GM23338 (cell line): ENCODE data around the gene ZNF12. TPM values are rescaled to one million over a fixed set of nuclear protein-coding genes. Genes with fewer than 3 reads are reported as not detected.

Source experiments
- ATAC-seq: fragments of 200-7000 bp; cut with Tn5 transposase; 3 replicates; pipeline ENCODE4 v1.9.1; 2020
- DNase-seq: peaks from one replicate; pipeline ENCODE4 v3.0.0-alpha.2; 2015; ENCODE audit warnings: low spot score
- H2AFZ ChIP-seq: fragments of 200-600 bp; sonication (generic); 2 replicates; pipeline ENCODE4 v1.8.0; 2016; ENCODE audit warnings: antibody characterized with exemption, mild to moderate bottlenecking, moderate library complexity
- H3F3A ChIP-seq: fragments of 200-600 bp; sonication (generic); replicated peaks from 2 replicates; pipeline ENCODE4 v1.8.0; 2017; ENCODE audit warnings: antibody characterized with exemption, mixed run types, low read depth
- H3K27ac ChIP-seq: fragments of 200-600 bp; sonication (generic); 2 replicates; pipeline ENCODE4 v1.6.1; 2016; ENCODE audit warnings: low read depth
- H3K27me3 ChIP-seq: fragments of 200-600 bp; sonication (generic); 2 replicates; pipeline ENCODE4 v1.8.0; 2016; ENCODE audit warnings: mild to moderate bottlenecking, mixed run types, moderate library complexity; ENCODE audit not compliant: insufficient read depth
- H3K36me3 ChIP-seq: fragments of 200-600 bp; sonication (generic); 2 replicates; pipeline ENCODE4 v1.8.0; 2016; ENCODE audit warnings: mild to moderate bottlenecking; ENCODE audit not compliant: insufficient read depth
- H3K4me1 ChIP-seq: fragments of 200-600 bp; sonication (generic); 2 replicates; pipeline ENCODE4 v1.8.0; 2016; ENCODE audit warnings: mild to moderate bottlenecking, moderate library complexity; ENCODE audit not compliant: insufficient read depth
- H3K4me2 ChIP-seq: fragments of 200-600 bp; sonication (generic); 2 replicates; pipeline ENCODE4 v1.7.1; 2017; ENCODE audit warnings: mixed run types
- H3K4me3 ChIP-seq: fragments of 200-600 bp; sonication (generic); 2 replicates; pipeline ENCODE4 v1.6.1; 2016; ENCODE audit warnings: mixed run types
- H3K79me2 ChIP-seq: fragments of 200-600 bp; sonication (generic); replicated peaks from 2 replicates; pipeline ENCODE4 v1.8.0; 2017; ENCODE audit warnings: mild to moderate bottlenecking; ENCODE audit not compliant: insufficient read depth
- H3K9me2 ChIP-seq: fragments of 200-600 bp; sonication (generic); 2 replicates; pipeline ENCODE4 v1.8.0; 2017; ENCODE audit not compliant: insufficient read depth
- H4K20me1 ChIP-seq: fragments of 200-600 bp; sonication (generic); replicated peaks from 2 replicates; pipeline ENCODE4 v1.8.0; 2017; ENCODE audit warnings: mild to moderate bottlenecking; ENCODE audit not compliant: insufficient read depth
- H3K27ac Mint-ChIP-seq: 2 replicates; pipeline ENCODE4 v1.8.0; 2020; ENCODE audit warnings: inconsistent platforms, mild to moderate bottlenecking, moderate library complexity, mixed read lengths
- H3K27me3 Mint-ChIP-seq: 3 replicates; pipeline ENCODE4 v1.8.0; 2022; ENCODE audit warnings: low read depth, mild to moderate bottlenecking, moderate library complexity, mixed read lengths, inconsistent platforms; ENCODE audit not compliant: insufficient read depth, poor library complexity
- H3K36me3 Mint-ChIP-seq: 3 replicates; pipeline ENCODE4 v1.8.0; 2021; ENCODE audit warnings: low read depth, mild to moderate bottlenecking, inconsistent platforms, moderate library complexity, mixed read lengths
- H3K4me1 Mint-ChIP-seq: 3 replicates; pipeline ENCODE4 v1.8.0; 2020; ENCODE audit warnings: mild to moderate bottlenecking, inconsistent platforms, mixed read lengths
- H3K4me3 Mint-ChIP-seq: 3 replicates; pipeline ENCODE4 v1.8.0; 2021; ENCODE audit warnings: moderate library complexity, mild to moderate bottlenecking, inconsistent platforms, mixed read lengths
- H3K9me3 Mint-ChIP-seq: 3 replicates; pipeline ENCODE4 v1.8.0; 2020; ENCODE audit warnings: moderate library complexity, mild to moderate bottlenecking, inconsistent platforms, mixed read lengths
- CREB1 ChIP-seq: fragments of 250-450 bp; sonication (Bioruptor Pico); IDR thresholded peaks from 2 replicates; pipeline ENCODE4 v1.5.0; 2020; ENCODE audit warnings: low read depth, mild to moderate bottlenecking, moderate library complexity
- EZH2 ChIP-seq: fragments of 200-600 bp; sonication (generic); IDR thresholded peaks from one replicate; pipeline ENCODE4 v1.8.0; 2017; ENCODE audit warnings: antibody characterized with exemption, mild to moderate bottlenecking, low read depth; ENCODE audit not compliant: unreplicated experiment
- EZH2phosphoT487 ChIP-seq: fragments of 200-600 bp; sonication (generic); IDR thresholded peaks from one replicate; pipeline ENCODE4 v1.8.1; 2018; ENCODE audit warnings: antibody characterized with exemption; ENCODE audit not compliant: unreplicated experiment
- JUNB ChIP-seq: IDR thresholded peaks from one replicate; pipeline ENCODE4 v1.6.1; 2016; ENCODE audit warnings: antibody characterized with exemption; ENCODE audit not compliant: unreplicated experiment
- POLR2AphosphoS5 ChIP-seq: IDR thresholded peaks from 2 replicates; pipeline ENCODE4 v1.6.1; 2016; ENCODE audit warnings: antibody characterized with exemption, low read depth
- STAT1 ChIP-seq: IDR thresholded peaks from one replicate; pipeline ENCODE4 v1.6.1; 2016; ENCODE audit warnings: antibody characterized with exemption; ENCODE audit not compliant: unreplicated experiment
- ZNF114 ChIP-seq: fragments of 250-450 bp; sonication (Bioruptor Pico); IDR thresholded peaks from 2 replicates; pipeline ENCODE4 v1.5.0; 2020; ENCODE audit warnings: mild to moderate bottlenecking, moderate library complexity
- polyA plus RNA-seq: library from polyadenylated mRNA; unstranded; fragments of >200 nt; fragmentation: Nextera tagmentation; extraction: Ambion mirVana; gene quantifications from 2 replicates; pipeline ENCODE4 v1.2.1, GENCODE V29; 2016
- total RNA-seq: library from RNA; depleted of rRNA; stranded (reverse); fragments of >200 nt; shearing (Covaris generic); gene quantifications from 2 replicates; pipeline ENCODE4 v1.2.3, GENCODE V29; 2014
- TF ChIP-seq, protein P1 (sequence below): fragments of 250-450 bp; sonication (Bioruptor Pico); IDR thresholded peaks from 2 replicates; pipeline ENCODE4 v1.5.0; 2020; ENCODE audit warnings: mild to moderate bottlenecking, moderate library complexity

ZNF12 gene
- total and polyA plus RNA-seq, 2 experiments from 2014 or later, result 9.6 to 17.8 TPM

DNA sequence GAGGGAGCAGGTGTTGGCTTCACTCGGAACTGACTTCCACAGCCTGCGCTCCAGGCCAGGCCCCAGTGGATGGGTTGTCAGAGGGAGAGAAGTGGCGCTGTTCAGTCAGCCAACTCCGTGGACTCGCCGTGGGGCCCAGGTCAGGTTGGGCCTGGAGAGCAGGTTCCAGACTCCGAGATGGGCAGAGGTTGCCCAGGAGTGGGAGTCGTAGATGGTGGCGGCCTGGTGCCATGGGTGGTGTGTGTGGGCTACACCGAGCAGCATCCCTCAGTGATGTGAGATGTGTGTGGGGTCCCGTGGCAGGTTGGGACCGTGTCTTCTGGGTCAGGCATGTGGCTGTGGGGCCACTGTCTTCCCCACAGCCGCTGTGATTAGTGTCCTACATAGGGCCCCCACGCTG, 59.2 kb downstream of the ZNF12 start (continued):
- TF ChIP-seq, protein P1, sequence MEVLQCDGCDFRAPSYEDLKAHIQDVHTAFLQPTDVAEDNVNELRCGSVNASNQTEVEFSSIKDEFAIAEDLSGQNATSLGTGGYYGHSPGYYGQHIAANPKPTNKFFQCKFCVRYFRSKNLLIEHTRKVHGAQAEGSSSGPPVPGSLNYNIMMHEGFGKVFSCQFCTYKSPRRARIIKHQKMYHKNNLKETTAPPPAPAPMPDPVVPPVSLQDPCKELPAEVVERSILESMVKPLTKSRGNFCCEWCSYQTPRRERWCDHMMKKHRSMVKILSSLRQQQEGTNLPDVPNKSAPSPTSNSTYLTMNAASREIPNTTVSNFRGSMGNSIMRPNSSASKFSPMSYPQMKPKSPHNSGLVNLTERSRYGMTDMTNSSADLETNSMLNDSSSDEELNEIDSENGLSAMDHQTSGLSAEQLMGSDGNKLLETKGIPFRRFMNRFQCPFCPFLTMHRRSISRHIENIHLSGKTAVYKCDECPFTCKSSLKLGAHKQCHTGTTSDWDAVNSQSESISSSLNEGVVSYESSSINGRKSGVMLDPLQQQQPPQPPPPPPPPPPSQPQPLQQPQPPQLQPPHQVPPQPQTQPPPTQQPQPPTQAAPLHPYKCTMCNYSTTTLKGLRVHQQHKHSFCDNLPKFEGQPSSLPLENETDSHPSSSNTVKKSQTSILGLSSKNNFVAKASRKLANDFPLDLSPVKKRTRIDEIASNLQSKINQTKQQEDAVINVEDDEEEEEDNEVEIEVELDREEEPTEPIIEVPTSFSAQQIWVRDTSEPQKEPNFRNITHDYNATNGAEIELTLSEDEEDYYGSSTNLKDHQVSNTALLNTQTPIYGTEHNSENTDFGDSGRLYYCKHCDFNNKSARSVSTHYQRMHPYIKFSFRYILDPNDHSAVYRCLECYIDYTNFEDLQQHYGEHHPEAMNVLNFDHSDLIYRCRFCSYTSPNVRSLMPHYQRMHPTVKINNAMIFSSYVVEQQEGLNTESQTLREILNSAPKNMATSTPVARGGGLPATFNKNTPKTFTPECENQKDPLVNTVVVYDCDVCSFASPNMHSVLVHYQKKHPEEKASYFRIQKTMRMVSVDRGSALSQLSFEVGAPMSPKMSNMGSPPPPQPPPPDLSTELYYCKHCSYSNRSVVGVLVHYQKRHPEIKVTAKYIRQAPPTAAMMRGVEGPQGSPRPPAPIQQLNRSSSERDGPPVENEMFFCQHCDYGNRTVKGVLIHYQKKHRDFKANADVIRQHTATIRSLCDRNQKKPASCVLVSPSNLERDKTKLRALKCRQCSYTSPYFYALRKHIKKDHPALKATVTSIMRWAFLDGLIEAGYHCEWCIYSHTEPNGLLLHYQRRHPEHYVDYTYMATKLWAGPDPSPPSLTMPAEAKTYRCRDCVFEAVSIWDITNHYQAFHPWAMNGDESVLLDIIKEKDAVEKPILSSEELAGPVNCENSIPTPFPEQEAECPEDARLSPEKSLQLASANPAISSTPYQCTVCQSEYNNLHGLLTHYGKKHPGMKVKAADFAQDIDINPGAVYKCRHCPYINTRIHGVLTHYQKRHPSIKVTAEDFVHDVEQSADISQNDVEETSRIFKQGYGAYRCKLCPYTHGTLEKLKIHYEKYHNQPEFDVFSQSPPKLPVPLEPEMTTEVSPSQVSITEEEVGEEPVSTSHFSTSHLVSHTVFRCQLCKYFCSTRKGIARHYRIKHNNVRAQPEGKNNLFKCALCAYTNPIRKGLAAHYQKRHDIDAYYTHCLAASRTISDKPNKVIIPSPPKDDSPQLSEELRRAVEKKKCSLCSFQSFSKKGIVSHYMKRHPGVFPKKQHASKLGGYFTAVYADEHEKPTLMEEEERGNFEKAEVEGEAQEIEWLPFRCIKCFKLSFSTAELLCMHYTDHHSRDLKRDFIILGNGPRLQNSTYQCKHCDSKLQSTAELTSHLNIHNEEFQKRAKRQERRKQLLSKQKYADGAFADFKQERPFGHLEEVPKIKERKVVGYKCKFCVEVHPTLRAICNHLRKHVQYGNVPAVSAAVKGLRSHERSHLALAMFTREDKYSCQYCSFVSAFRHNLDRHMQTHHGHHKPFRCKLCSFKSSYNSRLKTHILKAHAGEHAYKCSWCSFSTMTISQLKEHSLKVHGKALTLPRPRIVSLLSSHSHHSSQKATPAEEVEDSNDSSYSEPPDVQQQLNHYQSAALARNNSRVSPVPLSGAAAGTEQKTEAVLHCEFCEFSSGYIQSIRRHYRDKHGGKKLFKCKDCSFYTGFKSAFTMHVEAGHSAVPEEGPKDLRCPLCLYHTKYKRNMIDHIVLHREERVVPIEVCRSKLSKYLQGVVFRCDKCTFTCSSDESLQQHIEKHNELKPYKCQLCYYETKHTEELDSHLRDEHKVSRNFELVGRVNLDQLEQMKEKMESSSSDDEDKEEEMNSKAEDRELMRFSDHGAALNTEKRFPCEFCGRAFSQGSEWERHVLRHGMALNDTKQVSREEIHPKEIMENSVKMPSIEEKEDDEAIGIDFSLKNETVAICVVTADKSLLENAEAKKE, result no peak
- TF ChIP-seq EZH2 (no peak), CREB1 (CRISPR knock-in tag) (no peak), POLR2AphosphoS5 (no peak), STAT1 (no peak), EZH2phosphoT487 (no peak), ZNF114 (CRISPR knock-in tag) (no peak), JUNB (no peak)

DNA sequence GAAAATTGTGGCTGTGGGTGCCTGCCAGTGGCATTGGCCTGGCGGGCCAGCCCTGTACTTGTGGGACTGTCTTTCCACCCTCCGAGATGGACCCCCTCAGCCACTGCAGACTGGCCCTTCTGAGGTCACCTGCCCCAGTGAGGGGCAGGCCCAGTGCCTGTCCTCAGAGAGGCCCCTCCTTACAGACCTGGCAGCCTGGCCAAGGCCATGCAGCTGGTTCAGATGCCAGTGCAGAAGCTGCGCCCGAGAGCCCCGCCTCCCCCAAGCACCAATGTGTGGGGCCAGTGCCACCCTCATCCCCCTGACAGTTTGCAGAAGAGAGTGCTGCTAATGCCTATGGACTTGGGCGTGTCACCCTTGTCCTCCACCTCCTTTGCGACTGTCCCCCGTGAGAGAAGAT, 59.7 kb downstream of the ZNF12 start:
- H3K4me2 ChIP-seq, result no peak overlapping the region
- H3K9me2 ChIP-seq, result no peaks in the 10 kb centered on the region
- Mint-ChIP-seq H3K4me1 (no peaks in the 10 kb centered on the region), H3K4me3 (no peak overlapping the region), H3K27me3 (peaks cover 9% of the 10 kb centered on the region), H3K27ac (no peak overlapping the region), H3K9me3 (no peaks in the 10 kb centered on the region), H3K36me3 (peaks cover 20% of the 10 kb centered on the region)
- H3F3A ChIP-seq, result no peaks in the 10 kb centered on the region
- no peaks in the 10 kb centered on the region for H3K36me3 ChIP-seq
- ATAC-seq (no peak), DNase-seq (no peak)
- no peak overlapping the region for H3K27ac ChIP-seq
- H3K4me3 ChIP-seq, result no peak overlapping the region
- H3K79me2 ChIP-seq, result no peaks in the 10 kb centered on the region
- H3K4me1 ChIP-seq, result no peaks in the 10 kb centered on the region
- no peaks in the 10 kb centered on the region for H3K27me3 ChIP-seq
- H4K20me1 ChIP-seq, result no peaks in the 10 kb centered on the region; the same call in 1 of the 2 replicates
- H2AFZ ChIP-seq, result no peak overlapping the region
- no peak for TF ChIP-seq POLR2AphosphoS5
